SIG-M5 (cell line): ENCODE measurements around the gene HEBP1.

Source experiments
- DNase-seq: peaks from one replicate; lab custom pipeline; 2025; lab: John Stamatoyannopoulos, UW

Gene HEBP1

DNA sequence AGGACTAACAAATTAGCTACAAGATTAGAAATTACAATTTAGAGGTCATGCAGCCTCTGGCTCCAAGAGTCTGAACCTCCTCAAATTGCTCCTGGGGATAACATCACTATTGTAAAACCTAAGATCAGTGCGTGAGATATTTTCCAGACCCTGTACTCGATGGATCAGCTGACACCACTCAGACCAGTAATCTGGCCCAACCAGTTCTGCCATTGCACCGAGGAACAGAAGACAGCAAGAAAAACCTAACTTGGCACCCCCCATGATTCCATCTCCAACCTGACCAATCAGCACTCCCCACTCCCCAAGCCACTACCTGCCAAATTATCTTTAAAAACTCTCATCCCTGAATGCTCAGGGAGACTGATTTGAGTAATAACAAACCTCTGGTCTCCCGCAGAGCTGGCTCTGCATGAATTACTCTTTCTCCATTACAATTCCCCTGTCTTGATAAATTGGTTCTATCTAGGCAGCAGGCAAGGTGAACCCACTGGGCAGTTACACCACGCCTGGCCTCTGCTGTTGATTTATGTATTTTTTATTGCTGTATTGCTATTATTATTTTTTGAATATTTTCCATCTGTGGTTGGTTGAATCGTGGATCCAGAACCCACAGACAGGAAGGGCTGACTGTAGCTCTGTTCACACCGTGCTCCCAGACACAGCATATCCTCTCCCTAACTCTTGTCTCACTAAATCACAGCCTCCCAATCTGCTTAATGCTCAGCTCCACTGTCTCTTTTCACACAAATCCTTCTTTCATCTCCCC lies 9.2 kb downstream of the HEBP1 start:
- DNase-seq: no peak

- no peak for DNase-seq
These were observed 12.6 kb downstream of the HEBP1 start for GRCh38 chr12:12987421-12987820.

DNA sequence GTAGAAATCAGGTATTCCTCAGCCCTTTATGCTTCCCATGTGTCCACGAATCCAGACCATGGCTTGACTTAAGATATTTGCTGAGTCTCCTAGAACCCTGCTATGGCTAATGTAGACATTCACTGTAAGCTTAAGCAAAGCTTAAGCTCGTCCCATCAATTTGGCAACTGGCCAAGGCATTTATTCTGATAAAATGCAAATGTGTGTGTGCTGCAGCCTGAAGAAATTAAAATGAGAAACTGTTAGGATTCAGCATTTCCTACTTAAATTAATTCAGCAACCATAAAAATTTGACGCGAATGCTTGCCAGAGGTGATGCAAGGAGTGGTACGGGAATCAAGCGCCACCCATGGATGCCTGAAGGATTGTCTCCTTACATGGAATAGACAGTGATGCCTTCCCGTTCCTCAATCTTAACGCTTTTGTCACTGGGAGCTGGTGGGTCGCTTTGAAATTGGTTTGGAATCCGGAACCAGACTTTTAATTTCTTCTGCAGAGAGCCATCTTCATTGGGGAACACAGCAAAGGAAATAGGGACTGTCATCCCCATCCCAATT lies 13.2 kb downstream of the HEBP1 start:
- no peak for DNase-seq

DNA sequence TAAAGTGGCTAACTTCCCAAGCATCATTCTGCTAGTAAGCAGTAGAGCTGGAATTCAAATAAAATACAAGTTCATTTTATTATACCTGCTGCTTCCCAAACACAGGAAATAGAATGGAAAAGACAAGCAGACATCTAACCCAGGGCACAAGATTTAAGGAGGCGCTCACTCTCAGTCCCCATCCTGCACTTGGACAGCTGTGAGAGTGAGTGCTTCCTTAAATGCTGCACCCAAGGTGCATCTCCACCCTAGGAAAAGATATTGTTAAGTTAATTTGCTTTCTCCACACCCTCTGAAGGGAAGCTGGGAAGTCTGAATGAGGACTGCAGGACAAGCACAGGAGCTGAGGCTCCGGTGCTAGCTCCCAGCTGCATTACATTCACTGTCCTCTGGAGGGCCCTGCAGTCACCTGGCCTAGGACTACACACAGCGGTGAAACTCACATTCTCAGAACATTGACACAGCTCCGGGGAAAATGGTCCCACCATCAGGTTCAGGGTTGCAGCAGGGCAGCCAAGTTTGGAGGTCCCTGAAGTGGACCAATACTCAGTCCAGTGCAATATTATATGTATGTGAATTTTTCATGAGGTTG lies 14.2 kb downstream of the HEBP1 start:
- DNase-seq: no peak

- DNase-seq: no peak
These were observed 15.9 kb downstream of the HEBP1 start for GRCh38 chr12:12984149-12984548.

- no peak for DNase-seq
These were observed 16.5 kb downstream of the HEBP1 start for GRCh38 chr12:12983420-12984035.

- no peak for DNase-seq
These were observed 17.7 kb downstream of the HEBP1 start for GRCh38 chr12:12982331-12982730.

- DNase-seq: no peak
These were observed 20.3 kb downstream of the HEBP1 start for GRCh38 chr12:12979731-12980259.

DNA sequence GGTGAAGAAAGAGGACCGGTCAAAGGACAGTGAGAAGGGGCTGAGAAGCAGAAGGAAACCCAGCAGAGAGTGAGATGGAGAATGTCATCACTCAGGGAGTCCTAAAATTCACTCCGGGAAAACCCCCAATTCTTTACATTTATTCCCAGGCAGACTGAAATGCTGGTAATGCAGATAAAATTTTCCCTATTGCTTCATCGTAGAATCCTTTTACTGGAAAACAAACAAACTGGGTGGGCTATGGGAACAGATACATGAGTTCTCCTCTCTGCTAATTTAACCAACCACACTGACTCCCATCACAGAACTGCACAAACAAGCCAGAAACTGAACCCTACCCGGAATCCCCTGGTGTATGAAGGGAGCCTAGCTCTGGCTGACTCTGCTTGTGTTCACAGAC lies 20.9 kb downstream of the HEBP1 start:
- DNase-seq: no peak

- no peak for DNase-seq
These were observed 22.8 kb downstream of the HEBP1 start for GRCh38 chr12:12977231-12977630.

DNA sequence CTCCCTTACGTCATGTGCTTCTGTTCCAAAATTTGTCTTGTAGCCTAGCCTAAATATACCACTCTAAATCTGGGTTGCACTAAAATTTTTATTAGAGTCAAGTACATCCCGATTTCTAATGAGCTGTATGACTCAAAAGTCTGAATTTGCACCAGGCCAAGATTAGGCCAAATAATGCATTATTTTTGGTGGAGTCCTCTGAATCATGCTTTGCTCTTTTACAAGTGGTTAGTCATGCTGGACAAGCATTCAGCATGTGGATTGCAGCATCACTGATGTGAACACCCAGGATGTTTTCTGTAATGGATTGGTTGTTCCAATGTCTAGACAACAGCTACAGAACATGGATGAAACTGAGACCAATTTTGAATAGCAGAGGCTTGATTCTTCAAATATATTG lies 23.7 kb downstream of the HEBP1 start:
- no peak for DNase-seq

DNA sequence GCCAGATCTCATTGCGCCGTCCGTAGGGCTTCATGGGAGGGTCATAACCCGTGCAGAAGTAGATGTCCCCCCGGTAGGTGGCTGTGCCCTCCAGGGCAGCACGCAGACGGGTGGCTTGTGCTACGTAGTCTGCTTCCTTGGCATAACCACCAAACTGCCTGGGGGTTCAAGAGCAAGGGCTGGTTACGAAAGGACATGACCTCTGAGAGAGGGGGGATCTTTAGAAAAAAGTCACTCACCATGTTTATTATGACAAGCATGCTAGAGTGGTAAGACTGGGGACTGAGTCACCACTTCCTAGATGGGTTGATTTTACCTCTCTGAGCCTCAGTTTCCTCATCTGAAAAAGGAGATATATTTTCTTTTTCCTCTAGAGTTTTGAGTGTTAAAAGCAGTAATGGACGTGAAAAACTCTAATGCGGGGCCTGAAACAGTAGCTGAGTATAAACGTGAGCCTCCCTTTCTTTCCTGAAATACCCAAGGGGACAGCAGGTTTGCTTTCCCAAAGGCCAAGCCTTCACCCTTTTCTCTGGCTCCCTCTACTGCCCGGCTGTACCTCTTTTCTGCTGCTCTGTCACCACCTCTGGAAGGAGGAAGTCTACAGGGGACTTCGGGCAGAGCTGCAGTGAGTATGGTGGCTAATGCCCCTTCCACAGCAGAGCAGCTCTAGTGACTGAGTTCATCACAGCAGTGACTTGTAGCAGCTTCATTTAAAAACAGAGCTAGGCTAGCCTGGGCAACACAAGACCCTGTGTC lies 24.6 kb downstream of the HEBP1 start:
- no peak for DNase-seq

DNA sequence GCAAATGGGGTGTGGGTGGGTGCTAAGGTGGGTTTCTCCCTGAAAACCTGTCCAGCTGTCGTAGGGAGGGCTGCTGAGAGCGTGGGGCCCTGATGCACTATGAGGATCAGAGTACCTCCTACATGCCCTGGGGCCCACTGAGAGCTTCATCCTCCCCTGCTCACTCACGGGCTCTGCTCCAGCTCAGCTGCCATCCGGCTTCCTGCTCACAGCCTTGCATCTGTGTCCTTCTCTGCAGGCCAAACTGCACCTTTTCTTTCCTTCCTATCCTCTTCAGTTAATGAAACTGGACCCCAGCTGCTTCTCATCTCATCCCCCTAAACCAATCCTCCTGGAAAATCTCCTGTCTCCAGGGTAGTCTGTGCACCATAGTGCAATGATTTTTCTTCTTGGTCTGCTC lies 25.9 kb downstream of the HEBP1 start:
- no peak for DNase-seq

GRCh38 chr12:12973019-12973418 lies 27.0 kb downstream of the HEBP1 start:
- no peak for DNase-seq

DNA sequence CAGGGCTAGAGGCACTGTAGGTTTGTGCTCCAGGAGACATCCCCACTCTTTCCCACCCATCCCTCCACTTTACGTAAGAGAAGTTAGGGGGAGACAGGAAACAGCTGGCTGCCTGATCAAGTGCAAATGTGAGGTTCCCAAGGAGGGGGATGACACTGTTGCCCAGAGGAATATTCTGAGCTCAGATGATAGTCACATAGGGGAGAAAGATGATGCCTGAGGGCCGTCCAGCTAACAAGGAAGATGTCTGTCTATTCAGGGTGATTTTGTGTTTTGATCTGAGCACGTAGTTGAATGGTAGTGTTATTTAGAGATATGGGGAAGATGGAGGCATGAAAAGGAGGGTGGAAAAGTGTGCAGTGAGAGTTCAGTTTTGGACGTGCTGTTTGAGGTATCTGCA lies 34.2 kb downstream of the HEBP1 start:
- no peak for DNase-seq

DNA sequence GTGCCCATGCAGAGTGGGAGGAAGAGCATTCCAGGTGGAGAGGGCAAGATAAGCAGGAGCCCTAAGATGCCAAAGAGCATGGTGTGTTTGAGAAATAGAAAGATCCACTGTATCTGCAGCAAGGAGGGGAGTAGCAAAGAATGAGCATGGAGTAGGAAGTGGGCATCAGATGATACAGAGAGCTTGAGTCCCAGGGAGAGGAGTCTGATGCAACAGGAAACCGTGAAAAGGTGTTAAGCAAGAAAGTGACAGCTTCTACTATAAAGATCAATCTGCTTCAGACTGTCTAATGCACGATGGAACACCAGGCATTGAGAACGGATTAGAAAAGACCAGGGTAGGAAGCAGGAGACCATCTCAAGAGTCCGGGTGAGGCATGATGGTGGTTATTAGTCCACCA lies 35.8 kb downstream of the HEBP1 start:
- no peak for DNase-seq

DNA sequence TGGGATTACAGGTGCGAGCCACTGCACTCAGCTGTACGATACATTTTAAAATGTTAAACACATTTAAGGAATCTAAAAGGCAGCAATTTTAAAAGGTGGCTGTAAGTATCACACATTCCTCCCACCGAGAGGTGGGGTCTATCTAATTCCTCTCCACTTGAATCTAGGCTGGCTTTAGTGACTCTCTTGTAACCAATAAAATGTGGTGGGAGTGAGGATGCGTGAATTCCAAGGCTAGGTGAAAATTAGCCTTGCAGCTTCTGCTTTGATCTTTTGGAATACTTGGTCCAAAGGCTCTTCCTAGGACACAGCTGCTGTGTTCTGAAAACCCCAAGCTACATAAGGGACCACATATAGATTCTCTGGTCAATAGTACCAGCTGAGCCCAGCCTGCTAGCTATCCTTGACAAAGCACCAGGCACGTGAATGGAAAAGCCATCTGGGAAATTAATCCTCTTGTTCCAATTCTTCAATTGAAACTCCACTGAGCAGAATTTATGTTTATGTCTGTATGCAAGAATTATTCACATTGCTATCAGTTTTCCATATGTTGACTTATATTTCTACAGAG lies 39.3 kb downstream of the HEBP1 start:
- DNase-seq: no peak

- DNase-seq: no peak
These were observed 41.2 kb downstream of the HEBP1 start for GRCh38 chr12:12958886-12959285.

GRCh38 chr12:12954878-12955625 lies 45.0 kb downstream of the HEBP1 start:
- DNase-seq: no peak

GRCh38 chr12:12954356-12954755 lies 45.7 kb downstream of the HEBP1 start:
- no peak for DNase-seq

GRCh38 chr12:12952036-12952435 lies 48.0 kb downstream of the HEBP1 start, which contains the start of gene GPRC5D:
TSS of gene GPRC5D (minus strand) at chr12:12952170. CDS start at chr12:12950384, 1,786 bp downstream.
- DNase-seq: no peak
